C4-2B (cell line): Measurements from ENCODE around the gene MRPL32.

Experiments used
- ZFX ChIP-seq: fragments of 450-650 bp; IDR thresholded peaks from 2 replicates; pipeline ENCODE4 v1.6.1; 2017
- TF ChIP-seq, protein P1 (sequence below): fragments of 450-650 bp; conservative IDR thresholded peaks from 2 replicates; pipeline ENCODE4 v1.5.1; 2017; ENCODE audit warnings: mild to moderate bottlenecking

DNA sequence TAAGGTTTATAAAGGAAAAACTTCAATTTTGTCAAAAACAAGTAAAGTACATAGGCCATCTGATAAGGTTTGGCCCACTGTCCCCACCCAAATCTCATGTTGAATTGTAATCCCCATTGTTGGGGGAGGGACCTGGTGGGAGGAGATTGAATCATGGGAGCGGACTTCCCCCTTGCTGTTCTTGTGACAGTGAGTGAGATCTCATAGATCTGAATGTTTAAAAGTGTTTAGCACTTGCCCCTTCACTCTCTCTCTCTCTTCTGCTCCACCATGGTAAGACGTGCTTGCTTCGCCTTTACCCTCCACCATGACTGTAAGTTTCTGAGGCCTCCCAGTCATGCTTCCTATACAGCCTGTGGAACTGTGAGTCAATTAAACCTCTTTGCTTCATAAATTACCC, 18.2 kb downstream of the MRPL32 start:
- TF ChIP-seq, protein P1, sequence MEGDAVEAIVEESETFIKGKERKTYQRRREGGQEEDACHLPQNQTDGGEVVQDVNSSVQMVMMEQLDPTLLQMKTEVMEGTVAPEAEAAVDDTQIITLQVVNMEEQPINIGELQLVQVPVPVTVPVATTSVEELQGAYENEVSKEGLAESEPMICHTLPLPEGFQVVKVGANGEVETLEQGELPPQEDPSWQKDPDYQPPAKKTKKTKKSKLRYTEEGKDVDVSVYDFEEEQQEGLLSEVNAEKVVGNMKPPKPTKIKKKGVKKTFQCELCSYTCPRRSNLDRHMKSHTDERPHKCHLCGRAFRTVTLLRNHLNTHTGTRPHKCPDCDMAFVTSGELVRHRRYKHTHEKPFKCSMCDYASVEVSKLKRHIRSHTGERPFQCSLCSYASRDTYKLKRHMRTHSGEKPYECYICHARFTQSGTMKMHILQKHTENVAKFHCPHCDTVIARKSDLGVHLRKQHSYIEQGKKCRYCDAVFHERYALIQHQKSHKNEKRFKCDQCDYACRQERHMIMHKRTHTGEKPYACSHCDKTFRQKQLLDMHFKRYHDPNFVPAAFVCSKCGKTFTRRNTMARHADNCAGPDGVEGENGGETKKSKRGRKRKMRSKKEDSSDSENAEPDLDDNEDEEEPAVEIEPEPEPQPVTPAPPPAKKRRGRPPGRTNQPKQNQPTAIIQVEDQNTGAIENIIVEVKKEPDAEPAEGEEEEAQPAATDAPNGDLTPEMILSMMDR = no peak
- no peak for TF ChIP-seq ZFX
